ENCODE measurements around the gene PAK4. TPM values are rescaled to one million over a fixed set of nuclear protein-coding genes. Genes with fewer than 3 reads are reported as not detected.

PAK4 gene
- total and polyA plus RNA-seq, 9 of the 15 experiments (the other 6 are each of a cell fraction or from before 2014, with no cell fraction given): 0.21 to 33.5 (median 5.8) TPM

- TF ChIP-seq, protein P1, sequence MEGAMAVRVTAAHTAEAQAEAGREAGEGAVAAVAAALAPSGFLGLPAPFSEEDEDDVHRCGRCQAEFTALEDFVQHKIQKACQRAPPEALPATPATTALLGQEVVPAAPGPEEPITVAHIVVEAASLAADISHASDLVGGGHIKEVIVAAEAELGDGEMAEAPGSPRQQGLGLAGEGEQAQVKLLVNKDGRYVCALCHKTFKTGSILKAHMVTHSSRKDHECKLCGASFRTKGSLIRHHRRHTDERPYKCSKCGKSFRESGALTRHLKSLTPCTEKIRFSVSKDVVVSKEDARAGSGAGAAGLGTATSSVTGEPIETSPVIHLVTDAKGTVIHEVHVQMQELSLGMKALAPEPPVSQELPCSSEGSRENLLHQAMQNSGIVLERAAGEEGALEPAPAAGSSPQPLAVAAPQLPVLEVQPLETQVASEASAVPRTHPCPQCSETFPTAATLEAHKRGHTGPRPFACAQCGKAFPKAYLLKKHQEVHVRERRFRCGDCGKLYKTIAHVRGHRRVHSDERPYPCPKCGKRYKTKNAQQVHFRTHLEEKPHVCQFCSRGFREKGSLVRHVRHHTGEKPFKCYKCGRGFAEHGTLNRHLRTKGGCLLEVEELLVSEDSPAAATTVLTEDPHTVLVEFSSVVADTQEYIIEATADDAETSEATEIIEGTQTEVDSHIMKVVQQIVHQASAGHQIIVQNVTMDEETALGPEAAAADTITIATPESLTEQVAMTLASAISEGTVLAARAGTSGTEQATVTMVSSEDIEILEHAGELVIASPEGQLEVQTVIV (CRISPR knock-in tag; IDR thresholded peaks at IDR 0.05; ENCODE audit: borderline replicate concordance): no peak
Measured at GRCh38 chr19:39133431-39134270, 8.1 kb downstream of the PAK4 start (continued).

- no peaks in the 10 kb centered on the region for H3K27me3 ChIP-seq (ENCODE audit: control insufficient read depth in 2 of 2, insufficient read depth in 2 of 2, low read length in 2 of 2)
- peaks cover 37 to 66% of the 10 kb centered on the region in 2 experiments for H3K4me1 ChIP-seq (replicated peaks in 1 of 2; ENCODE audit: control insufficient read depth in 2 of 2, insufficient read depth in 2 of 2, low read length in 2 of 2)
- H3K9me1 ChIP-seq (ENCODE audit: control insufficient read depth, insufficient read depth, low read length): peaks cover 5% of the 10 kb centered on the region
- peaks cover 91% of the 10 kb centered on the region for H3K79me2 ChIP-seq (ENCODE audit: control insufficient read depth, insufficient read depth, low read length)
- TF ChIP-seq KDM4B (IDR thresholded peaks at IDR 0.05; ENCODE audit: borderline replicate concordance in 2 of 2, low read depth in 1 of 2) (no peak), GABPB1 (CRISPR knock-in tag; IDR thresholded peaks at IDR 0.05) (no peak), HDAC2 (IDR thresholded peaks at IDR 0.05) (no peak), HMGXB4 (CRISPR knock-in tag; IDR thresholded peaks at IDR 0.05) (no peak), POLR2A (conservative IDR thresholded peaks at IDR 0.05) (no peak), TRIM24 (IDR thresholded peaks at IDR 0.05) (no peak), DIDO1 (tag; IDR thresholded peaks at IDR 0.05; ENCODE audit: low read depth) (no peak), ZNF311 (CRISPR knock-in tag; IDR thresholded peaks at IDR 0.05) (no peak), BRCA1 (IDR thresholded peaks at IDR 0.05) (no peak), BRCA1 (CRISPR knock-in tag; IDR thresholded peaks at IDR 0.05) (no peak), LCOR (CRISPR knock-in tag; IDR thresholded peaks at IDR 0.05) (no peak)
- H3K9ac ChIP-seq (ENCODE audit: insufficient read depth in 1 of 2, low read depth in 2 of 2, low read length in 2 of 2): no peak overlapping the region
- WGBS (ENCODE audit: insufficient coverage, low coverage, missing lambda C conversion rate): 73% methylated on average over 7 of the region's 13 CpGs
- no peak overlapping the region for H2AFZ ChIP-seq (ENCODE audit: low read depth, low read length)
- ATAC-seq (no peak), FAIRE-seq (no peak), DNase-seq (ENCODE audit: extremely low read depth in 1 of 4, low spot score in 3 of 4) (no peak)
- BruUV-seq (replicated peaks): no TSS peak
- H3K4me2 ChIP-seq (ENCODE audit: insufficient read depth, low read length): no peak overlapping the region
- ChIA-PET CTCF (ENCODE audit: low intra/inter-chr PET ratio) (interaction anchor here (0.6 kb wide), 1 partner anchor 692 kb away, joined by 4 read pairs; no protein-coding TSS in a partner anchor), POLR2A (no interaction called here)
- in situ Hi-C loops (cut with MboI): no loop called here
- no peak overlapping the region for H3K4me3 ChIP-seq
- intact Hi-C loops (cut with micrococcal nuclease): no loop called here
- no peak overlapping the region for H3K27ac ChIP-seq (ENCODE audit: extremely low read depth, low read depth, low read length)
- peaks cover 60% of the 10 kb centered on the region for H4K20me1 ChIP-seq (replicated peaks; ENCODE audit: control insufficient read depth, insufficient read depth, low read length)
- no peaks in the 10 kb centered on the region for H3K9me3 ChIP-seq (replicated peaks; ENCODE audit: control insufficient read depth, insufficient read depth, low read depth, low read length)
- H3K36me3 ChIP-seq (ENCODE audit: control insufficient read depth, insufficient read depth, low read length): 0 out of 3 replicates have a peak, but pooled peaks cover 2% of the 10 kb centered on the region
Measured at GRCh38 chr19:39135701-39136100, 10.1 kb downstream of the PAK4 start.
